ENCODE results near the gene KLF11. TPM values are rescaled to one million over a fixed set of nuclear protein-coding genes. Genes with fewer than 3 reads are reported as not detected.

The KLF11 gene
- total RNA-seq, 1 experiment from 2014 or later, result 21.0 TPM

- Mint-ChIP-seq H3K27ac (ENCODE audit: unreplicated experiment) (no peak overlapping the region), H3K4me3 (ENCODE audit: unreplicated experiment) (no peak overlapping the region)
Observed at GRCh38 chr2:10039658-10040410, 3.5 kb upstream of the KLF11 start.

GRCh38 chr2:10041711-10042110 lies 1.6 kb upstream of the KLF11 start:
- Mint-ChIP-seq H3K27me3 (ENCODE audit: insufficient read depth, unreplicated experiment) (no peaks in the 10 kb centered on the region), H3K9me3 (ENCODE audit: unreplicated experiment) (no peaks in the 10 kb centered on the region), H3K4me1 (ENCODE audit: low read depth, unreplicated experiment) (peaks cover 16% of the 10 kb centered on the region), H3K36me3 (ENCODE audit: insufficient read depth, unreplicated experiment) (peaks cover 35% of the 10 kb centered on the region), H3K4me3 (ENCODE audit: unreplicated experiment) (peak overlapping the region; percentile 95), H3K27ac (ENCODE audit: unreplicated experiment) (peak overlapping the region; percentile 96)
- POLR2A ChIA-PET, result interaction anchor here (0.6 to 0.9 kb wide), 2 partner anchors 43 to 406 kb away, joined by 3 to 12 read pairs; partner anchors contain the start of gene ODC1
- DNase-seq, result no peak
- H3K4me3 ChIP-seq (ENCODE audit: low read depth, low read length), result peak overlapping the region; percentile 39
- intact Hi-C loops (cut with micrococcal nuclease; ENCODE audit: unreplicated experiment), result loop anchor here (2.0 kb wide), 1 partner anchor 411 kb away; the partner anchor contains the start of gene YWHAQ
- TF ChIP-seq, protein P1, sequence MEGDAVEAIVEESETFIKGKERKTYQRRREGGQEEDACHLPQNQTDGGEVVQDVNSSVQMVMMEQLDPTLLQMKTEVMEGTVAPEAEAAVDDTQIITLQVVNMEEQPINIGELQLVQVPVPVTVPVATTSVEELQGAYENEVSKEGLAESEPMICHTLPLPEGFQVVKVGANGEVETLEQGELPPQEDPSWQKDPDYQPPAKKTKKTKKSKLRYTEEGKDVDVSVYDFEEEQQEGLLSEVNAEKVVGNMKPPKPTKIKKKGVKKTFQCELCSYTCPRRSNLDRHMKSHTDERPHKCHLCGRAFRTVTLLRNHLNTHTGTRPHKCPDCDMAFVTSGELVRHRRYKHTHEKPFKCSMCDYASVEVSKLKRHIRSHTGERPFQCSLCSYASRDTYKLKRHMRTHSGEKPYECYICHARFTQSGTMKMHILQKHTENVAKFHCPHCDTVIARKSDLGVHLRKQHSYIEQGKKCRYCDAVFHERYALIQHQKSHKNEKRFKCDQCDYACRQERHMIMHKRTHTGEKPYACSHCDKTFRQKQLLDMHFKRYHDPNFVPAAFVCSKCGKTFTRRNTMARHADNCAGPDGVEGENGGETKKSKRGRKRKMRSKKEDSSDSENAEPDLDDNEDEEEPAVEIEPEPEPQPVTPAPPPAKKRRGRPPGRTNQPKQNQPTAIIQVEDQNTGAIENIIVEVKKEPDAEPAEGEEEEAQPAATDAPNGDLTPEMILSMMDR (IDR thresholded peaks at IDR 0.05; ENCODE audit: insufficient read depth in 1 of 2, low read depth in 1 of 2, low read length in 1 of 2, severe bottlenecking in 1 of 2, unreplicated experiment in 1 of 2), result no peak
- CTCF ChIA-PET, result interaction anchor here (1.0 to 1.5 kb wide), 3 partner anchors 57 to 367 kb away, joined by 3 to 12 read pairs (median 5); partner anchors contain the start of gene TAF1B
- H3K4me1 ChIP-seq, result peaks cover 20% of the 10 kb centered on the region
- no peaks in the 10 kb centered on the region for H3K27me3 ChIP-seq (replicated peaks; ENCODE audit: control insufficient read depth, insufficient read depth, low read length)
- BruUV-seq (replicated peaks), result no TSS peak
- no peaks in the 10 kb centered on the region for H3K36me3 ChIP-seq (ENCODE audit: control insufficient read depth, insufficient read depth, low read length)
- no peaks in the 10 kb centered on the region for H3K9me3 ChIP-seq

More at GRCh38 chr2:10039658-10040410, 3.5 kb upstream of the KLF11 start:
- no TSS peak for BruUV-seq (replicated peaks)
- CTCF ChIA-PET, result no interaction called here
- intact Hi-C loops (cut with micrococcal nuclease; ENCODE audit: unreplicated experiment), result no loop called here
- no peaks in the 10 kb centered on the region for H3K27me3 Mint-ChIP-seq (ENCODE audit: insufficient read depth, unreplicated experiment)
- peaks cover 20% of the 10 kb centered on the region for H3K36me3 Mint-ChIP-seq (ENCODE audit: insufficient read depth, unreplicated experiment)
- no peaks in the 10 kb centered on the region for H3K9me3 Mint-ChIP-seq (ENCODE audit: unreplicated experiment)
- H3K4me1 Mint-ChIP-seq (ENCODE audit: low read depth, unreplicated experiment), result peaks cover 18% of the 10 kb centered on the region
- no peak overlapping the region for H3K4me3 ChIP-seq (ENCODE audit: low read depth, low read length)
- POLR2A ChIA-PET, result no interaction called here
- H3K27me3 ChIP-seq (replicated peaks; ENCODE audit: control insufficient read depth, insufficient read depth, low read length), result no peaks in the 10 kb centered on the region
- TF ChIP-seq, protein P1 (IDR thresholded peaks at IDR 0.05; ENCODE audit: insufficient read depth in 1 of 2, low read depth in 1 of 2, low read length in 1 of 2, severe bottlenecking in 1 of 2, unreplicated experiment in 1 of 2), result no peak
- H3K9me3 ChIP-seq, result no peaks in the 10 kb centered on the region
- peaks cover 12% of the 10 kb centered on the region for H3K4me1 ChIP-seq
- H3K36me3 ChIP-seq (ENCODE audit: control insufficient read depth, insufficient read depth, low read length), result no peaks in the 10 kb centered on the region
- DNase-seq, result no peak

- H3K9me3 Mint-ChIP-seq (ENCODE audit: unreplicated experiment), result no peaks in the 10 kb centered on the region
- Histone ChIP-seq H3K9me3 (no peaks in the 10 kb centered on the region), H3K4me1 (peaks cover 20% of the 10 kb centered on the region), H3K4me3 (ENCODE audit: low read depth, low read length) (peak overlapping the region; percentile 39), H3K36me3 (ENCODE audit: control insufficient read depth, insufficient read depth, low read length) (no peaks in the 10 kb centered on the region), H3K27me3 (replicated peaks; ENCODE audit: control insufficient read depth, insufficient read depth, low read length) (no peaks in the 10 kb centered on the region)
- peaks cover 16% of the 10 kb centered on the region for H3K4me1 Mint-ChIP-seq (ENCODE audit: low read depth, unreplicated experiment)
- POLR2A ChIA-PET, result interaction anchor here (0.6 to 1.7 kb wide), 5 partner anchors 15 to 406 kb away, joined by 3 to 15 read pairs (median 7); partner anchors contain the start of genes ODC1 and TAF1B
- CTCF ChIA-PET, result interaction anchor here (0.6 to 3.0 kb wide), 5 partner anchors 15 to 366 kb away, joined by 3 to 16 read pairs (median 9); partner anchors contain the start of gene TAF1B
- DNase-seq, result peak; percentile 86 to 87
- TSS peak; percentile 39 for BruUV-seq (replicated peaks)
- H3K36me3 Mint-ChIP-seq (ENCODE audit: insufficient read depth, unreplicated experiment), result peaks cover 37% of the 10 kb centered on the region
- H3K4me3 Mint-ChIP-seq (ENCODE audit: unreplicated experiment), result peak overlapping the region; percentile 95
- intact Hi-C loops (cut with micrococcal nuclease; ENCODE audit: unreplicated experiment), result loop anchor here (2.0 kb wide), 1 partner anchor 412 kb away; the partner anchor contains the start of gene YWHAQ
- H3K27ac Mint-ChIP-seq (ENCODE audit: unreplicated experiment), result peak overlapping the region; percentile 96
- H3K27me3 Mint-ChIP-seq (ENCODE audit: insufficient read depth, unreplicated experiment), result no peaks in the 10 kb centered on the region
- TF ChIP-seq, protein P1 (IDR thresholded peaks at IDR 0.05; ENCODE audit: insufficient read depth in 1 of 2, low read depth in 1 of 2, low read length in 1 of 2, severe bottlenecking in 1 of 2, unreplicated experiment in 1 of 2), result peak in 1 of 2 experiments; percentile 22
Observed at GRCh38 chr2:10042301-10043161, 819 bp upstream of the KLF11 start.

Measured in Caco-2 (cell line).